ENCODE measurements around the gene GEMIN7. TPM values are rescaled to one million over a fixed set of nuclear protein-coding genes. Genes with fewer than 3 reads are reported as not detected.

GEMIN7 gene
- total RNA-seq, 2 donors from 2014 or later, result 8.3 to 54.3 TPM

DNA sequence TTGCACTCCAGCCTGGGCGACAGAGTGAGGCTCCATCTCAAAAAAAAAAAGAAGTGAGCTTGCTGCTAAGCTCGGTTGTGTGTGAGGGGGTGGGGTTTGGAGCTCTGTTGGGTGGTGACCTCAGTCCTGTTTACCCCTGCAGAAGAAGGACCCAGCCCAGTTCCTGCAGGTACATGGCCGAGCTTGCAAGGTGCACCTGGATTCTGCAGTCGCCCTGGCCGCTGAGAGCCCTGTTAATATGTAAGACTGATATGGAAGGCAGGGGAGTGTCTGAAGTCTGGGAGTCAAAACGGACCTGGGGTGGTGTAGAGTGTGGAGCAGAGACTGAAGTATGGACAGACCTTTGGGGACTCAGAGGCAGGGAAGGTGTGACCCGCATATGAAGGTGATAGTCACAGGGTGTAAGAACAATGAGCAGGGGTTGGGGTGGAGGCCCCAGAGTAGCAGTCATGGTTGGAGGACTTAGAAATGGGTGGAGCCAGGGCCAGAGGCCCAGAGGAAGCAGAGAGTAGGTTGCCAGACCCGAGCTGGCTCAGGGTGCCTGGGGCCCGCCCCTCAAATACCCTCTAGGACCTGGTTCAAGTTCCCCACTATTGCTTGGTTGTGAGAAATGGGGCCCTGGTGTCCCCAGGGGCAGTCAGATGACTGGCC, 27.0 kb upstream of the GEMIN7 start:
- Mint-ChIP-seq H3K9me3 (no peaks in the 10 kb centered on the region), H3K36me3 (no peaks in the 10 kb centered on the region), H3K27ac (peak overlapping the region in 1 of 2 donors; percentile 39)
- DNase-seq (ENCODE audit: low spot score in 2 of 2) (no peak), ATAC-seq (no peak)

DNA sequence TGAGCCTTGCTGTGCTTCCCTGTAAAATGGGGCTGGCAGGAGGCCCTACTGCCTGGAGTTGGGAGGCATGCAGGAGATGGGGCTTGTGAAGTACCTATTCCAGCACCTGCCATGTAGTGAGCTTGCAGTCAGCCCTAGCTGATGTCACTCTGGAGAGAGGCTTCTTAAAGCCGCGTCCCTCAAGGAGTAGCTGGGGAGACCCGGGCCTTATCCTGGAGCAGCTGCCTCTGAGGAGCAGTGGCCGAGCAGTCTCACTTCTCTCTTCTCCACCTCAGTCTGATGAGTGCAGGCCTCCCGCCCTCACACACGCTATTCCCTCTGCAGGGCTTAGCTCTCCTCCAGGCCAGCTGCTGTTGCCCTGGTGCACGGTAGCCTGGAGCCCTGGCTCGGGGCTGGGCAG, 22.2 kb upstream of the GEMIN7 start:
- peaks cover 0 to 6% of the 10 kb centered on the region in 2 donors for H3K36me3 Mint-ChIP-seq
- no peak for ATAC-seq
- H3K9me3 Mint-ChIP-seq, result no peaks in the 10 kb centered on the region
- no peak for DNase-seq (ENCODE audit: low spot score in 2 of 2)
- H3K27ac Mint-ChIP-seq, result peak overlapping the region in 1 of 2 donors; percentile 13

DNA sequence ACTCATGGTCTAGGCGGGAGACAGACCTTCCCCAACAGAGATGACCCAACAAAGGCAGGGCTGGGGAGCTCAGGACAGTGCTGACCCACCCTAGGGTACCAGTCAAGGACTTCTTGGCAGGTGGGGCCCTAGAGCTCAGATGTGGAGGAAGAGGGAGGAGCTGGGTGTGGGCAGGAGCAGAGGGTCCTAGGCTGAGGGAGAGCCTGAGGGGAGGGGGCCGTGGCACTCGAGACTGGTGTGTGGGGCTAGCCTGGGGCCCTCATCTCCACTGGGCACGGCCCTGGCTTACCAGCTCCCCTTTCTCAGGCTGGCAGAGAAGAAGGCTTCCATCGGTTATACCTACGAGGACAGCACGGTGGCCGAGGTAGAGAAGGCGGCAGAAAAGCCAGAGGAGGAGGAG, 21.6 kb upstream of the GEMIN7 start:
- Mint-ChIP-seq H3K36me3 (peaks cover 0 to 6% of the 10 kb centered on the region in 2 donors), H3K9me3 (no peaks in the 10 kb centered on the region), H3K27ac (peak overlapping the region; percentile 13 to 86)
- no peak for DNase-seq (ENCODE audit: low spot score in 2 of 2)
- no peak for ATAC-seq

DNA sequence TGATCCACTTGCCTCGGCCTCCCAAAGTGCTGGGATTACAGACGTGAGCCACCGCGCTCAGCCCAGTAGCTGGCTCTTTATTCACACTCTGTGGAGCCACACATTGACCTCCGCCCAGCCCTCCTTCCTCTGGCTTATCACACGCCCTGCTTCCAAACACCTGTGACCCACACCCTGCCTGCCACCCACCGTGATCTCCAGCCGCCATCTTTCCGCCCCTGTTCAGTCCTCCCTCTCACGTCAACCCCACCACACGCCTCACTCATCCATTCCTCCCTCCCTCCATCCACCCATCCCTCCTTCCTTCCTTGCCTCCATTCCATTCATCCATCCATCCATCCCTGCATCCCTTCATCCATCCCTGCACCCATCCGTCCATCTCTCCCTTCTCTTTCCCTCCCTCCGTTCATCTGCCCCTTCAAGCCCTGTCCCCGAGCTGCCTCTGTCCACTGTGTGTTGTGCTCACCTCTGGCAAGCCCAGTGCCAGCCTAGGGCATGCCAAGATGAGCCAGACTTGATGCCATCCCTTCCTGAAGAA, 20.4 kb upstream of the GEMIN7 start:
- H3K27ac Mint-ChIP-seq, result peak overlapping the region; percentile 13 to 61

DNA sequence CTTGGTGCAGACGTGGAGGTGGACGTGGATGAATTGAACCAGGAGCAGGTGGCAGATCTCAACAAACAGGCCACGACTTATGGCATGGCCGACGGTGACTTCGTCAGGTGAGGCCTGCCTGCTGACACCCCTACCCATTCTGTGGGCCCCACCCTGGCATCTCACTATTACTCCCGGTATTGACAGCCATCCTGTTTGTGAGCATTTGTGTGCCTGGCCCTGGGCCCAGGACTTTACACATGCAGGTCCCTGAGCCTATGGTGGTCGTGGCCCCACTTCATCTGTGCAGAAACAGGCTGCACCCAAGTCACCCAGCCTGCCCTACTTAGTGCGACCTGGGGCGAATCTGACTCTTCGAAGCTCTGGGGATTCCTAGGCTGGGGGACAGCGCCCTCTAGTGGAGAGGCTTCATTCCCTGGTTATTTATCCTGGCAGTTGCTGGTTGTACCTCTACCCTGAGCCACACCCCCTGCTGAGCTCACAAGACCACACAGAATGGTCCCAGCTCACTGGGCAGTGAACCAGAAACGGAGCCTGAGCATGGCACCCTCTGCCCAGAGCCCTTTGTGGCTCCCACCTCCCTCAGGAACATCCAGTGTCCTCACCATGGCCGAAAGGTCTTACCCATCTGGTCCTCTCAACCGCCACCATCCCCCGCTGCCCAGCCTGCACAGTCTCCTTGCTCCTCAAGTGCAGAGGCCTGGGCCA, 19.6 kb upstream of the GEMIN7 start:
- peak overlapping the region in 1 of 2 donors; percentile 41 for H3K27ac Mint-ChIP-seq
- H3K36me3 Mint-ChIP-seq, result peaks cover 0 to 6% of the 10 kb centered on the region in 2 donors
- peak in 1 of 2 donors; percentile 89 for DNase-seq (ENCODE audit: low spot score in 2 of 2)
- H3K9me3 Mint-ChIP-seq, result no peaks in the 10 kb centered on the region
- peak; percentile 79 to 81 for ATAC-seq

More for the DNA sequence above, 20.4 kb upstream of the GEMIN7 start:
- no peak for ATAC-seq
- Mint-ChIP-seq H3K9me3 (no peaks in the 10 kb centered on the region), H3K36me3 (peaks cover 0 to 6% of the 10 kb centered on the region in 2 donors)
- DNase-seq (ENCODE audit: low spot score in 2 of 2), result no peak

DNA sequence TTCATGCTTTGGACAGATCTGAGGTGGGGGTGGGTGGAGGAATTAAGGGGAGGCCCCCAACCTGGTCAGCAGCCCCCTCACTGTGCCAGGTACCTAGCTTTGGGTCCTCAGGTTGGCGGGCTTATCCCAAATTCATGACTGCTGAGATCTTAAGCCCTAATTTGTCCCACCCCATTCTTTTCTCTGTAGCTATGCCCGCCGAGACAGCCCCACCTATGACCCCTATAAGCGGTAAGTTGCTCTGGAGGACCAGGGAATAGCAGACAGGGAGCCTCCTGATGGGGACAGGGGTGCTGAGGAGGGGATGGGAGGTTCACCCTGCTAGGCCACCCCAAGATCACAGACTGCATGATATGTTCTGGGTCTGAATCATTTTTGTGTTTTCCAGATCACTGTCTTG, 17.1 kb upstream of the GEMIN7 start:
- H3K27ac Mint-ChIP-seq, result no peak overlapping the region
- no peaks in the 10 kb centered on the region for H3K9me3 Mint-ChIP-seq
- ATAC-seq (no peak), DNase-seq (ENCODE audit: low spot score in 2 of 2) (no peak)
- H3K36me3 Mint-ChIP-seq, result peaks cover 0 to 6% of the 10 kb centered on the region in 2 donors

DNA sequence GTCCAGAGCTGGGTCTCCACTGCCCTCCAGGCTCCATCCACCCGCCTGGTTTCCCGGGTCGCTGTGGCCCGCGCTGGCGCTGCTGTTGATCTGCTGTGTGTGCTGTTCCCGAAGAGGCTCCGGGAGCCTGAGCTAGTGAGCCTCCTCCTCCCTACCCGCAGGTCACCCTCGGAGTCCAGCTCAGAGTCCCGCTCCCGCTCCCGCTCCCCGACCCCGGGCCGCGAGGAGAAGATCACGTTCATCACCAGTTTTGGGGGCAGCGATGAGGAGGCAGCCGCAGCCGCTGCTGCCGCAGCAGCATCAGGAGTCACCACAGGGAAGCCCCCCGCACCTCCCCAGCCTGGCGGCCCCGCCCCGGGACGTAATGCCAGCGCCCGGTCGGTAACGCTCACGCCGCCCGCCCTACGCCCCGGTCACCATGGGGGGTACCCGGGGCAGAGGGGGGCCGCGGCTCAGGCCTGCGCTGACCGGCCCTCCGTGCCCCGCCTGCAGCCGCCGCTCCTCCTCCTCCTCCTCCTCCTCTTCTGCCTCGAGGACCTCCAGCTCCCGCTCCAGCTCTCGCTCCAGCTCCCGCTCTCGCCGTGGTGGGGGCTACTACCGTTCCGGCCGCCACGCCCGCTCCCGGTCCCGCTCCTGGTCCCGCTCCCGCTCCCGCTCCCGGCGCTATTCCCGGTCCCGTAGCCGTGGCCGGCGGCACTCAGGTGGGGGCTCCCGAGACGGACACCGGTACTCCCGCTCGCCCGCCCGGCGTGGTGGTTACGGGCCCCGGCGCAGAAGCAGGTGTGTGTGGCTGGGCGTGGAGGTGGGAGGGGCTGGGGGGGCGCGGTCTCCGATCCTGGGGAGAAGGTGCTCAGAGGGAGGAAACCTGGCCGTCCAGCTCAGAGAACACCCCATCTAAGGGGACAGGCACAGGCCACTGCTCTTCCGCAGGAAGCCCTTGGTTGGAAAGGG, 14.9 kb upstream of the GEMIN7 start:
- ATAC-seq (no peak), DNase-seq (ENCODE audit: low spot score in 2 of 2) (no peak)
- H3K27ac Mint-ChIP-seq, result no peak overlapping the region
- peaks cover 0 to 6% of the 10 kb centered on the region in 2 donors for H3K36me3 Mint-ChIP-seq
- H3K9me3 Mint-ChIP-seq, result no peaks in the 10 kb centered on the region

DNA sequence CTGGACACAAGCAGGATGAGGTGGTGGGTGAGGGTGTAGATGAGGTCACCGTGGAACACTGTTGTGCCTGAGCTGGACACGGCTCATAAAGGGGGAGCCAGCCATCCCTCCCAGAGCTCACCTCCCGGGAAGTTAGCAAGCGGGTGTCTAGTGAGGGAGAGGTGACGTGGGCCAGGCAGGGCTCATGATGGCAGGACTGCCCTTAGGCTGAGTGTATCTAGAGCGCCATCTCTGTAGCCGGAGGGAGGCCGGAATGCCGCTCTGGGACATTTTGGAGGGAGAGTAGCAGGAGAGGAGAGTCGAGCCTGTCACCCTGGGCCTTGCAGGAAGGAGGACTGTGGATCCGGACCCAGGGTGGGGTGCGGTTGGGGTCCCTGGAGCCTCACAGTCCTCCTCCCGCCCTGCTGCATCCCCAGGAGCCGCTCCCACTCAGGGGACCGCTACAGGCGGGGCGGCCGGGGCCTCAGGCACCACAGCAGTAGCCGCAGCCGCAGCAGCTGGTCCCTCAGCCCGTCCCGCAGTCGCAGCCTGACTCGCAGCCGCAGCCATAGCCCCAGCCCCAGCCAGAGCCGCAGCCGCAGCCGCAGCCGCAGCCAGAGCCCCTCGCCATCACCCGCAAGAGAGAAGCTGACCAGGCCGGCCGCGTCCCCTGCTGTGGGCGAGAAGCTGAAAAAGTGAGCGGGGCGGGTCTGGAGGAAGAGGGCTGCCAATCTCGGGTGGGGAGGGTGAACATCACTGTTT, 12.0 kb upstream of the GEMIN7 start:
- Mint-ChIP-seq H3K36me3 (peaks cover 0 to 6% of the 10 kb centered on the region in 2 donors), H3K27ac (peak overlapping the region in 1 of 2 donors; percentile 86), H3K9me3 (no peaks in the 10 kb centered on the region)
- no peak for ATAC-seq
- DNase-seq (ENCODE audit: low spot score in 2 of 2), result no peak

DNA sequence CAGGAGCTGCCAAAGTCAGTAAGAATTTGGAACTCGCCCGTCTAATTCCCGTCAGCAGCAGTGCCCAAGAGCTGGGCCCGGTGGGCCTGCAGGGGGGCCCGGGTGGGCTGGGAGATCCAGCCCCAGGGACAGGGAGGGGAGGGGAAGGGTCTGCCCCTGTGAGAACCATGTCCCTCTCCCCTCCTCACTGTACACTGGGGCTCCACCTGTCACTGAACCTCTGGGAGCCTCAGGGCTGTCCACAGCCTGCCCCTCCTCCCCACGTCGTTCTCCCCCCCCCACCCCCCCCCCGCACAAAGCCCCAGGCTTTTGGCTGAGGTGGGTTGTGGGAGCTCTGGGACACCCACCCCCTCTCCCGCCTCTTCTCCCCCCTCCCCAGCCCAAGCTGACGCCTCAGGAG, 11.0 kb upstream of the GEMIN7 start:
- ATAC-seq (no peak), DNase-seq (ENCODE audit: low spot score in 2 of 2) (no peak)
- Mint-ChIP-seq H3K9me3 (no peaks in the 10 kb centered on the region), H3K36me3 (peaks cover 0 to 6% of the 10 kb centered on the region in 2 donors), H3K27ac (no peak overlapping the region)

DNA sequence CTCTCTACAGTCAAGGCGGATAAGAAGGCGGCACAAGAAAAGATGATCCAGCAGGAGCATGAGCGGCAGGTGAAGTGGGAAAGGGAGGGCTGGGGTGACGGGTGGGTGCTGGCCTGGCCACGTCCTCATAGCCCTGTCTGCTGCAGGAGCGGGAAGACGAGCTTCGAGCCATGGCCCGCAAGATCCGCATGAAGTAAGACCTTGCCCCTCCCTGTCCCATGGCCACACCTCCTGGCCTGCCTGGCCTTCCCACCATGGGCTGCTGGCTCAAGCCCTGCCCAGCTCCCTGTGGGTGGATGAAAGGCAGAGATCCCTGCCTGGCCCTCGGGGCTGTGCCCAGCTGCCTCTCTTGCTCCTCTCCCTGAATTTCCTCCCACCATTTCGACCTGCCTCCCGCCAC, 10.0 kb upstream of the GEMIN7 start:
- no peaks in the 10 kb centered on the region for H3K9me3 Mint-ChIP-seq
- H3K36me3 Mint-ChIP-seq, result peaks cover 0 to 6% of the 10 kb centered on the region in 2 donors
- ATAC-seq, result no peak
- H3K27ac Mint-ChIP-seq, result peak overlapping the region in 1 of 2 donors; percentile 93
- DNase-seq (ENCODE audit: low spot score in 2 of 2), result no peak

DNA sequence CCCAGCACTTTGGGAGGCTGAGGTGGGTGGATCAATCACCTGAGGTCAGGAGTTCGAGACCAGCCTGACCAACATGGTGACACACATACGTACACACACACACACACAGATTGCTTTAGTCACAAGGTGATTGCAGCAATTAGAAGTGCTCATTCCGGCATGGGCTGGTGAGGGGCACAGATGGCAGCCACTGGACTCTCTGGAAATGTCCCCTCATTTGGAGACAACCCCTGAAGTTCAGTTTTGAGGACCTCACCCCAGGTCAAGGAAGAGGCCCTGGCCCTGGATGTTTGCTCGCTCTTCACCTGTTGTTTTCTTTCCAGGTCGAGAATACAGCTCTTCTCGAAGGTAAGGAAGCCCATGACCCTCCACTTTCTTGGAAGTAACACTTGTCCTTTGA, 8.8 kb upstream of the GEMIN7 start:
- Mint-ChIP-seq H3K9me3 (no peaks in the 10 kb centered on the region), H3K36me3 (peaks cover 0 to 6% of the 10 kb centered on the region in 2 donors), H3K27ac (peak overlapping the region in 1 of 2 donors; percentile 60)
- ATAC-seq (no peak), DNase-seq (ENCODE audit: low spot score in 2 of 2) (no peak)

DNA sequence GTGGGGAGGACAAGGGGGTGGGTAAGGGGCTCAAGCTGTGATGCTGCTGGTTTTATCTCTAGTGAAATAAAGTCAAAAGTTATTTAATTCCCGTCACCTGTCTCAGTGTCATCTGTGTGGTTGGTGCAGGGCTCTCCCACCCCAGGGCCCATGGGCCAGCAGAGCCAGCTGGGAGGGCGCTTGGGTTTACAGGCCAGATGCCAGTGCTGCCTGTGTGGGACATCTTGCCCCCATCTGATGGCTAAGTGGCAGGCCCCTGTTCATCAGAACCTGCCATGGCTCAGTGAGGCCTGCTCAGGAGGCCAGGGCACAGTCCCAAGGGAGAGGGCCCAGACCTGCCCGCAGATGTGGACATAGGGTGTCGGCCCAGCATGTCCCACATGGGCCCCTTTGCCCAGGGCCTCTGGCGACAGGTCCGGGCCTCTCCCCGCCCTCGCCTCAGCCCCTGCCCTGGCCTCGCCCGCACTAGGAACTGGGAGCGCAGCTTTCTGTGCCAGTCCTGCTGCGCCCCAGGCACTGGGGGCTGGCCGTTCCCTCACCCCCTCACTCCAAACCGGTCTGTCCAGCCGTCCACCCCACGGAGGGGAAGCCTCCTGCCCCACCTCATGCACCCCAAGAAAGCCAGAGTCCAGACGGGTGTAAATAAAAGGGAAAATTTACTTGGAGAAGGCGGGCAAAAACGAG, 8.1 kb upstream of the GEMIN7 start:
- Mint-ChIP-seq H3K27ac (peak overlapping the region; percentile 7 to 41), H3K9me3 (no peaks in the 10 kb centered on the region), H3K36me3 (peaks cover 0 to 6% of the 10 kb centered on the region in 2 donors)
- ATAC-seq, result no peak
- DNase-seq (ENCODE audit: low spot score in 2 of 2), result no peak

DNA sequence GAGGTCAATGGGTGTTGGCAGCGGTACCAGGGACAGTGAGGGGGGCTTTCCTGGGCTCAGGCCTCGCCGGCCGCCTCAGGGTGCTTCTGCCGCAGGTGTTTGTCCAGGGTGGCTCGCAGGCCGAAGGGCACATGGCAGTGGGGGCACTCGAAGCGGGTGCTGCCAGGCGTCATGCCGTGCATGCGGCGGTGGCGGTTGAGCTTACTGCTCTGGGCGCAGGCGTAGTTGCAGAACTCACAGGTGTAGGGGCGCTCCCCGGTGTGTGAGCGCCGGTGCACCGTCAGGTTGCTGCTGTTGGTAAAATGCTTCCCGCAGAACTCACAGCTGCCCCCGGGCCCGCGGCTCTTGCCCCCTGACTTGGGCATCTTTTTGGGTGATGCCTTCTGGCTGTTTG, 7.5 kb upstream of the GEMIN7 start:
- H3K9me3 Mint-ChIP-seq, result no peaks in the 10 kb centered on the region
- DNase-seq (ENCODE audit: low spot score in 2 of 2) (no peak), ATAC-seq (no peak)
- H3K36me3 Mint-ChIP-seq, result peaks cover 0 to 6% of the 10 kb centered on the region in 2 donors
- H3K27ac Mint-ChIP-seq, result peak overlapping the region; percentile 7 to 41

DNA sequence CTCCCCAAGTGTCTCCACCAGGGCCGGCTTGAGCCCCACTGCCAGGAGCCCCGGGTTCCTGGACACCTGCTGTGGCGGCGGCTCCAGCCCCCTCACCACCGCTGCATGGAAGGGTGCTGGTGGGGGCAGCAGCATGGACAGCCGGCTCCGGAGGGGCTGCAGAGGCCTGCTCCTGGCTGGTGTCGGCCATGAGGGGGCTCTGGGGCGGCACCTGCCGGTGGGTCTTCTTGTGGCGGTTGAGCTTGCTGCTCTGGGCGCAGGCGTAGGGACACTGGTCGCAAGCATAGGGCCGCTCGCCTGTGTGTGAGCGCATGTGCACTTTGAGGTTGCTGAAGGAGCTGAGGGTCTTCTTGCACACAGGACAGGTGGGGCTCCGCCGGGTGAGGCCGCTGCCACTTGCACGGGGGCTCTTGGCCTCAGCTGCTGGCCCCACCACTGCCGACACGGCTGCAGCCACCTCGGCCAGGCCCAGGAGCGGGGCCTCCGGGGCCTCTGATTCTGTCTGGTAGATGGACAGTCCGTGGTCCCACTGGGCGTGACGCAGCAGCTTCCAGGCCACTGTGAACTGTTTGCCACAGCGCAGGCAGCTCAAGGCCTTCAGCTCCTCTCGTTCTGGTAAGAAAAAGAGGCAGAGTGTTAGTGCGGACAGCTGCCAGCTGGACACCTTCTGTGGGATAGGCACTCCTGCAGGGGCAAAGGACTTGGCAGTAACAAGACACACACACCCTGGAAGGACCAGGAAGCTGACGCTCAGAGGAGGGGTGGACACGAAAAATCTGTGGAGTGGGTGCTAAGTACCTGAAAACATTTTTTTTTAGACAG, 6.9 kb upstream of the GEMIN7 start:
- peaks cover 0 to 6% of the 10 kb centered on the region in 2 donors for H3K36me3 Mint-ChIP-seq
- no peak for ATAC-seq
- no peak for DNase-seq (ENCODE audit: low spot score in 2 of 2)
- H3K9me3 Mint-ChIP-seq, result no peaks in the 10 kb centered on the region
- H3K27ac Mint-ChIP-seq, result no peak overlapping the region

All from activated naive CD4-positive, alpha-beta T cell treated with anti-CD3 and anti-CD28 coated beads, Interleukin-2, amount 50 U/mL, for 72 hours (primary cell).